Upper lobe of right lung (tissue), 1 donor: Measurements from ENCODE around the gene MAK. TPM values are rescaled to one million over a fixed set of nuclear protein-coding genes. Genes with fewer than 3 reads are reported as not detected.
A peak's percentile ranks its signal among the peaks of the same experiment; 100 is the strongest.
"Not testable (repeated sequence)": the region's sequence is repeated elsewhere in the genome, so short reads cannot be mapped to it uniquely, and the experiment has no call there.

ENCODE experiments used
- ATAC-seq: fragments of 200-7000 bp; cut with Tn5 transposase; one replicate; pipeline ENCODE4 v1.9.1; 2020; ENCODE audit warnings: mild to moderate bottlenecking, moderate library complexity
- DNase-seq: peaks from one replicate; pipeline ENCODE4 v3.0.0-alpha.2; 2020
- H3K27ac ChIP-seq: fragments of 200-600 bp; one replicate; pipeline ENCODE4 v1.8.0; 2022
- H3K27me3 ChIP-seq: fragments of 200-600 bp; one replicate; pipeline ENCODE4 v1.8.0; 2022; ENCODE audit warnings: mild to moderate bottlenecking
- H3K36me3 ChIP-seq: fragments of 200-600 bp; one replicate; pipeline ENCODE4 v1.8.0; 2022
- H3K4me1 ChIP-seq: fragments of 200-600 bp; one replicate; pipeline ENCODE4 v1.8.0; 2022
- H3K4me3 ChIP-seq: fragments of 200-600 bp; one replicate; pipeline ENCODE4 v1.8.0; 2022; ENCODE audit warnings: mild to moderate bottlenecking
- H3K9me3 ChIP-seq: fragments of 200-600 bp; one replicate; pipeline ENCODE4 v1.8.0; 2022
- CTCF ChIP-seq: fragments of 200-600 bp; IDR thresholded peaks from one replicate; pipeline ENCODE4 v1.8.0; 2022; ENCODE audit warnings: antibody characterized with exemption
- intact Hi-C: fragments of 100-400 bp; cut with DNase I; formaldehyde crosslinking; loops from one replicate; pipeline ENCODE4 v1.11.0; 2022
- long read RNA-seq: library from polyadenylated mRNA; unstranded; transcript quantifications from one replicate; pipeline ENCODE4 v2.0.0, GENCODE V29; 2021
- total RNA-seq: library from RNA; stranded (reverse); fragmentation: NEBNext Ultra II Directional; extraction: Animal tissue kit (Norgen Biotek cat#: 25700); gene quantifications from one replicate; pipeline ENCODE4 v1.2.1, GENCODE V29; 2021
- donor health status: DM: no; HTN: yes; CAD: no; lungs with severe emphysema.

Gene MAK
- total RNA-seq, result 0.29 TPM
- long read RNA-seq, partial matches to known transcripts, result 0 of 6 reads
- long read RNA-seq, other reads (novel, unspliced or antisense), result 6 of 6 reads

- no peaks in the 10 kb centered on the region for H3K9me3 ChIP-seq
Observed at GRCh38 chr6:10837995-10838793, at the start of gene MAK. TSS of gene MAK (minus strand) at chr6:10838539. CDS start at chr6:10830648, 7,891 bp downstream.

GRCh38 chr6:10886691-10887502, 48.6 kb upstream of the MAK start, which contains the start of gene SYCP2L:
TSS of gene SYCP2L (plus strand) at chr6:10887052. CDS start at chr6:10887127, 75 bp downstream.
- no peak for DNase-seq
- Histone ChIP-seq H3K4me3 (peak within 1 kb of the TSS; percentile 33), H3K36me3 (no peaks in the 10 kb centered on the region), H3K27me3 (peaks cover 57% of the 10 kb centered on the region), H3K4me1 (peaks cover 3% of the 10 kb centered on the region), H3K9me3 (no peaks in the 10 kb centered on the region), H3K27ac (no peak within 1 kb of the TSS)
- TF ChIP-seq CTCF, result peak; percentile 28
- ATAC-seq, result peak; percentile 63
- intact Hi-C loops, result no loop called here

More at GRCh38 chr6:10837995-10838793, at the start of gene MAK:
- no peak for TF ChIP-seq CTCF
- ATAC-seq, result peak; percentile 98
- intact Hi-C loops, result no loop called here
- peak within 1 kb of the TSS; percentile 56 for H3K4me3 ChIP-seq
- peaks cover 22% of the 10 kb centered on the region for H3K27me3 ChIP-seq
- peak within 1 kb of the TSS; percentile 73 for H3K27ac ChIP-seq
- peaks cover 5% of the 10 kb centered on the region for H3K4me1 ChIP-seq
- no peaks in the 10 kb centered on the region for H3K36me3 ChIP-seq
- DNase-seq, result peak; percentile 94

- intact Hi-C loops, H3K9me3 ChIP-seq, H3K27ac ChIP-seq, H3K36me3 ChIP-seq, H3K4me1 ChIP-seq, ATAC-seq, DNase-seq: not testable (repeated sequence)
- H3K27me3 ChIP-seq, result peaks cover 62% of the 10 kb centered on the region
- peak overlapping the region; percentile 33 for H3K4me3 ChIP-seq
Observed at GRCh38 chr6:10886365-10886690, 48.0 kb upstream of the MAK start.

GRCh38 chr6:10884245-10884972, 46.1 kb upstream of the MAK start:
- no peak for DNase-seq
- Histone ChIP-seq H3K27me3 (peaks cover 69% of the 10 kb centered on the region), H3K4me1 (no peaks in the 10 kb centered on the region), H3K36me3 (no peaks in the 10 kb centered on the region), H3K9me3 (no peaks in the 10 kb centered on the region), H3K4me3 (no peak overlapping the region), H3K27ac (no peak overlapping the region)
- intact Hi-C loops, result no loop called here
- ATAC-seq, result no peak
- TF ChIP-seq CTCF, result no peak

- Histone ChIP-seq H3K27me3 (peaks cover 69% of the 10 kb centered on the region), H3K9me3 (no peaks in the 10 kb centered on the region), H3K36me3 (no peaks in the 10 kb centered on the region), H3K4me1 (no peaks in the 10 kb centered on the region), H3K27ac (no peak overlapping the region), H3K4me3 (no peak overlapping the region)
- TF ChIP-seq CTCF, result no peak
- ATAC-seq (no peak), DNase-seq (no peak)
- intact Hi-C loops, result no loop called here
Observed at GRCh38 chr6:10883312-10884244, 45.2 kb upstream of the MAK start.
